Measurements from ENCODE around the gene CBX6. TPM values are rescaled to one million over a fixed set of nuclear protein-coding genes. Genes with fewer than 3 reads are reported as not detected.

Gene CBX6
- total RNA-seq, 1 donor from 2014 or later, result 101 TPM

DNA sequence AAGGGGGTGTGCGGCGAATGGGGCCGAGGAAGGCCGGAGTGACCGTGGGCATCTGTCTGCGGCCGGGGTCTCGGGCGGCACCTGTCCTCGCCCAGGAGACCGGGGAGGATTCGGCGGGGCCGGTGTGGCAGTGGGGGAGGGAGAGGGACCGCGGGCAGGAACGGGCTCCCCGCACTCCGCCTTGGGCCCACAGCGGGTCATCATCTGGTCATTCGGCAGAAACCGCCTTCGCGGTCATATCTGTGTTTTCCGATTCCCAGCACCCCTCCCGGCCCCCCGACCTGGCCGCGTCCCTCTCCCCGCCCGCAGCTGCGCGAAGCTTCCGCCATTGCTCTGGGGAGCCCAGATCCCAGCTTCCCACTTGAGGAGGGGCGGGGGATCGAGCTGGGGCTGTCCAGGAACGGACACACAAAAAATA, 824 bp upstream of the CBX6 start:
- TF ChIP-seq, protein P1, sequence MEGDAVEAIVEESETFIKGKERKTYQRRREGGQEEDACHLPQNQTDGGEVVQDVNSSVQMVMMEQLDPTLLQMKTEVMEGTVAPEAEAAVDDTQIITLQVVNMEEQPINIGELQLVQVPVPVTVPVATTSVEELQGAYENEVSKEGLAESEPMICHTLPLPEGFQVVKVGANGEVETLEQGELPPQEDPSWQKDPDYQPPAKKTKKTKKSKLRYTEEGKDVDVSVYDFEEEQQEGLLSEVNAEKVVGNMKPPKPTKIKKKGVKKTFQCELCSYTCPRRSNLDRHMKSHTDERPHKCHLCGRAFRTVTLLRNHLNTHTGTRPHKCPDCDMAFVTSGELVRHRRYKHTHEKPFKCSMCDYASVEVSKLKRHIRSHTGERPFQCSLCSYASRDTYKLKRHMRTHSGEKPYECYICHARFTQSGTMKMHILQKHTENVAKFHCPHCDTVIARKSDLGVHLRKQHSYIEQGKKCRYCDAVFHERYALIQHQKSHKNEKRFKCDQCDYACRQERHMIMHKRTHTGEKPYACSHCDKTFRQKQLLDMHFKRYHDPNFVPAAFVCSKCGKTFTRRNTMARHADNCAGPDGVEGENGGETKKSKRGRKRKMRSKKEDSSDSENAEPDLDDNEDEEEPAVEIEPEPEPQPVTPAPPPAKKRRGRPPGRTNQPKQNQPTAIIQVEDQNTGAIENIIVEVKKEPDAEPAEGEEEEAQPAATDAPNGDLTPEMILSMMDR (IDR thresholded peaks at IDR 0.05; ENCODE audit: unreplicated experiment), result no peak
- peak; percentile 42 to 77 for DNase-seq (ENCODE audit: low spot score in 2 of 2, unreplicated experiment in 2 of 2)
- Mint-ChIP-seq H3K27ac (peak overlapping the region; percentile 95), H3K36me3 (no peaks in the 10 kb centered on the region), H3K4me1 (peaks cover 33% of the 10 kb centered on the region), H3K27me3 (ENCODE audit: low read depth) (peaks cover 15% of the 10 kb centered on the region), H3K9me3 (no peaks in the 10 kb centered on the region), H3K4me3 (peak overlapping the region; percentile 93)

DNA sequence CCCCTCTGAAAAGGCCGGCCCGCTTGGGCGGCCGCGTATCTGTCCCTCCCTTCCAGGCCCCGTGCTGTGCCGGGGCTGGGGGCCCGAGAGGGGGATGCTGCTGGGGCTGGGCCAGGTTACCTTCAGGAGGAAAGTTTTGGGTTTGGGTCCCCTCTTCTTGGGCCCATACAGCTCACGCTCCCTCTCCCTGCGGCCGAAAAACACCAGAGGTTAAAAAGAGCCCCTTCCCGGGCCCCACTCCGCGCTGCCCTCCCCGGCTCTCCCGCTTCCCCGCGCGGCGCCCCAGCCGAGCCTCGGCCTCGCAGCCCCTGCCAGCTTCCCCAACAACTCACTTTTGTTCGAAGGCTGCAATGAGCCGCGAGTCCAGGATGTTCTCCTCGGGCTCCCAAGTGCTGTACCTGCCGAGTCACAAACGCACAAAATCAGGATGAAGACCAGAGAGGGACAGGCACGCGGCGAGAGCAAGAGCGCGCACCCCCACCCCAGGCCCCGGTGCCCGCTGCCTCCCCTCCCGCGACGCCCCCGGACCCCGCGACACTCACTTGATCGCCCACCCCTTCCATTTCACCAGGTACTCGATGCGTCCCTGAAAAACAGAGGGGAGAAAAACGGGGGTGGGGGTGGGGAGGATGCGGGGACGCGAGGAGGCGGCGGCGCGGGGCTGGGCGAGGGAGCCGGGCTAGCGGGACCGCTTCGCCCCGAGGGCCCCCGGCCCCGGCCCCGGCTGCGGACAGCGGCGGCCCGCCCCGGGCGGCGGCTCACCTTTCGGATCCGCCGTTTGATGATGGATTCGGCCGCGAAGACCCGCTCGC, 450 bp downstream of the CBX6 start:
- Mint-ChIP-seq H3K36me3 (no peaks in the 10 kb centered on the region), H3K27me3 (ENCODE audit: low read depth) (peaks cover 13% of the 10 kb centered on the region), H3K9me3 (no peaks in the 10 kb centered on the region), H3K27ac (peak overlapping the region; percentile 85), H3K4me1 (peaks cover 33% of the 10 kb centered on the region), H3K4me3 (peak overlapping the region; percentile 87)
- TF ChIP-seq, protein P1 (IDR thresholded peaks at IDR 0.05; ENCODE audit: unreplicated experiment), result no peak
- DNase-seq (ENCODE audit: low spot score in 2 of 2, unreplicated experiment in 2 of 2), result peak in 1 of 2 experiments; percentile 60

DNA sequence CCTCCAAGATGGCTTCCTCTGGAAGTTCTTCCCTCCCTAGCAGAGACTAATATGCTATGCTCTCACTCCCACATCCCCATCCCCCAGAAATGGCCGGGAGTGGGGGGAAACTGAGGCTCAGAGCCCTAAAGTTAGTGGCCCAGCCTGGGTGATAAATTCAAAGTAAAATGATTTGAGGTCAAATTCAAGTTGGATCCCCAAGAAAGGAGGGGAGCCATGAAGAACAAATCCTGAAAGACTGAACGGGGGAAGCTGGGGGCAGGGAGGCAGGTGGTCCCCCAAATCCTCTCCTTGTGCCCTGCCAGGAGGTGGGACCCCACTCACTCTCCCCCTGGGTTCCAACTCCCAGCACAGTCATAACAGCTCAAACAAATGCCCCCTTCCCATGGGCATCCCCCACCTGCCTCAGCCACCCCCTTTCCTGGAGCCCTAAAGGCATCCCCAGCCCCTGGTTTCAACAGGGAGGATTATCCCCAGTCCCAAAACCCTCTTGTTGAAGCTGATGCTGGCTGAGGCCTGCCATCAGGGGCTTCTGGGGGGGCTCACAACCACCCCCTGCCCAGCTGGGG, 1.1 kb downstream of the CBX6 start:
- TF ChIP-seq, protein P1 (IDR thresholded peaks at IDR 0.05; ENCODE audit: unreplicated experiment), result no peak
- peaks cover 33% of the 10 kb centered on the region for H3K4me1 Mint-ChIP-seq
- peak overlapping the region; percentile 85 for H3K27ac Mint-ChIP-seq
- peak in 1 of 2 experiments; percentile 37 for DNase-seq (ENCODE audit: low spot score in 2 of 2, unreplicated experiment in 2 of 2)
- H3K36me3 Mint-ChIP-seq, result no peaks in the 10 kb centered on the region
- peaks cover 7% of the 10 kb centered on the region for H3K27me3 Mint-ChIP-seq (ENCODE audit: low read depth)
- H3K4me3 Mint-ChIP-seq, result peak overlapping the region; percentile 87
- H3K9me3 Mint-ChIP-seq, result no peaks in the 10 kb centered on the region

DNA sequence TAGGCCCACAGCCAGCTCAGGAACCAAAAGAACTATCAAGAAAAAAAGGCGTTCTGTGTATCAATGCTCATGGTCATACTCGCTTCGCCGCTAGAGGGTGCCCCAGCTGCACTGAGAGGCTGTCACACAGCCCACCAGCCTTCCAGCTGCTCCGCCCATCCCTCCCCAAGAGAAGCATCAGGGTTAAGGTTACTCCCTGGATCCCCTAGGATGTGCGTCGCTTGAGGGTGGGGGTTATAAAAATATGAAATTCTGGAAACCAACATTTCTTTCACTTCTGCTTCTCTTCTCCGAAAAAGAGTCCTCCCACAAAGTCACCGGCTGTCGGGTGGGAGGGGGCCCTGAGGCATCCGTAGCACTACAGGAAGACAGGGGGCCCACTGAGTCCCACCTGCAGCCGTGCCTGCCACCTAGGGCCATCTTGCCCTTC, 1.7 kb downstream of the CBX6 start:
- Mint-ChIP-seq H3K4me1 (peaks cover 33% of the 10 kb centered on the region), H3K4me3 (peak overlapping the region; percentile 87), H3K9me3 (no peaks in the 10 kb centered on the region), H3K36me3 (no peaks in the 10 kb centered on the region), H3K27ac (peak overlapping the region; percentile 85), H3K27me3 (ENCODE audit: low read depth) (peaks cover 7% of the 10 kb centered on the region)
- DNase-seq (ENCODE audit: low spot score in 2 of 2, unreplicated experiment in 2 of 2), result peak; percentile 71 to 89
- TF ChIP-seq, protein P1 (IDR thresholded peaks at IDR 0.05; ENCODE audit: unreplicated experiment), result peak; percentile 84

DNA sequence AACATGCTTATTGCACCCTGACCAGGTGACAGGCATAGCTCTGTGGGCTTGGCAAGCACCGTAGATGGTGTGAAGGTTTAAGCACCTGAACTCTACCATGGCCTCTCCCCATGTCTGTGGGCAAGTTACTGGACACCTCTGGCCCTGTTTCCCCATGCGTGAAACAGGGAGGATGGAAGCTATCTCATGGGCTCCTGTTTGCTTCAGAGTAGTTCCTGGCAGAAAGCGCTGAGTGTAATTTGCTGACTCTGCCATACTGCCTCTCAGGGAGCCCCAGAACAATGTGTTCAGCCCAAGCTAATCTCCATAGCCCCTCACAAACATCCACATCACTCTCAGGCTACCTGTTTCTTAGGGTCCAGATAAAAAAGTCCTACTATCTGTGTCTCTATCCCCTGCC, 2.4 kb downstream of the CBX6 start:
- peak in 1 of 2 experiments; percentile 10 for DNase-seq (ENCODE audit: low spot score in 2 of 2, unreplicated experiment in 2 of 2)
- H3K27ac Mint-ChIP-seq, result no peak overlapping the region
- TF ChIP-seq, protein P1 (IDR thresholded peaks at IDR 0.05; ENCODE audit: unreplicated experiment), result no peak
- no peaks in the 10 kb centered on the region for H3K9me3 Mint-ChIP-seq
- H3K27me3 Mint-ChIP-seq (ENCODE audit: low read depth), result peaks cover under 1% of the 10 kb centered on the region
- no peaks in the 10 kb centered on the region for H3K36me3 Mint-ChIP-seq
- peaks cover 33% of the 10 kb centered on the region for H3K4me1 Mint-ChIP-seq
- no peak overlapping the region for H3K4me3 Mint-ChIP-seq

All from mesothelial cell of epicardium (in vitro differentiated cells).